ENCODE results near the gene ARHGEF16.

GRCh38 chr1:3518756-3519155, 64.3 kb downstream of the ARHGEF16 start:
- TF ChIP-seq CTCF (IDR thresholded peaks at IDR 0.05) (no peak), POLR2A (IDR thresholded peaks at IDR 0.05) (no peak)

Measured in suprapubic skin (tissue), 3 donors.